NCI-H1694 (cell line): ENCODE measurements around the gene STX8.

Experiments used
- DNase-seq: peaks from one replicate; lab custom pipeline; 2025; lab: John Stamatoyannopoulos, UW

STX8 gene

DNA sequence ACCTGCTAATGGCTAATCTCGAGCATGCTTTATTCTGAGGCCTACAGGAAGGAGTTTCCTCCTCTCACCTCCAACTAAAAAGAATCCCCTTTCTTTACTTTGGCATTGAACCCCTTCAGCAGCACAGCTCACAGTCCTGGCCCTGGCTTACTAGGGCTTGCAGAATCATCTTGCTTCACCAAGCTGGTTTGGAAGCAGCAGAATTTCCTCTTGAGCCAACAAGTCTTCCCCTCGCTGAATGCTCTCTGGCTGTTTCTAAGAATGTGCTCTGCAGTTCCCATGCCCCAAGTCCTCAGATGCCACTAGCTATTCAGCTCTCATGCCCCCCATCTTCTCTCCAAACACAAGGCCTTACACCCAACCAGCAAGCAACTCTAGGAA lies 283.1 kb downstream of the STX8 start:
- DNase-seq: no peak

DNA sequence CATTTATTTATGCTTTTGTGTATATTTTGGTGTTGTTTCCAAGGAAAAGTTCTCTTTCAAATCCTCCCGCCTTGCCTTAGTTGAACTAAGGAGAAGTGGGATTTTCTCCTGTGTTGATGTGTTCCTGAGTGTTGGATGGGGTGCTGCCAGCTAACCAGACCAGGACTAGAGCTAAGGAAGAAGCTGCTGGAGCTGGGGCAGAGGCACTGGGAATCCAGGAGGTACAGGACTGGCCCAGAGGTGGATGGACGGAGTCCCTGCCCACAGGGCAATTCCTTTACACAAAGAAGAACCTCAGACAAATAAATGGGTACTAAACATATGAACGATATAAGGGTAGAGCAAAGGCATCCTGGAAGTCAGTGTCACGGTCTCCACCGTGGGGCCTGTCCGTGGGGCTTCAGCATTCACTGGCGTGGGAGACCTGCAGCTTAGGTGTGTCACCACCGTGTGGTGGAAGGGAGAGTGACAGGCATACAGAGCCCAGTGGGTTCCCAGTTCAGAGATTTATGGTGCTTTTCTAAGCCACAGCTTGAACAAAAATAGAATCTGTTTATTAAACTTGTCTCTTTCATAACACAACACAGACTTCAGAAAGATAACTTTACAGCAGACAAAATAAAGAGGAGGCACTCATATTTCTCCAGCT lies 283.6 kb downstream of the STX8 start:
- peak; percentile 23 for DNase-seq

DNA sequence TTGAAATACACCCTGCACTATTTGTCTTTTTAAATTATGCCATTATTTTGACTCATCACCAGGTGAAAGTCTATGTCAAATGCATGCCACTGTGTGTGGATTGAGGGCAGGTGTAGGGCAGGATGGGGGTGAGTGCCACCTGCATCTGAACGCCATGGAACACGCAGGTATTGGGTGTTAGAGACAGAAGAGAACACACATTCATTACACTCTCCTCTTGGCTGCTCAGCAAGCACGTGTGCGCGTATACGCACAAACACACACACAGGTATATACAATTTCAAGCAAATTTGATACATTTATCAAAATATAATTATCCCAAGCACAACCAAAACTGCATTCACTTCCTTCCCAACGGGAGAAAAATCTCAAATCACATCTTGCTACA lies 285.4 kb downstream of the STX8 start:
- no peak for DNase-seq

DNA sequence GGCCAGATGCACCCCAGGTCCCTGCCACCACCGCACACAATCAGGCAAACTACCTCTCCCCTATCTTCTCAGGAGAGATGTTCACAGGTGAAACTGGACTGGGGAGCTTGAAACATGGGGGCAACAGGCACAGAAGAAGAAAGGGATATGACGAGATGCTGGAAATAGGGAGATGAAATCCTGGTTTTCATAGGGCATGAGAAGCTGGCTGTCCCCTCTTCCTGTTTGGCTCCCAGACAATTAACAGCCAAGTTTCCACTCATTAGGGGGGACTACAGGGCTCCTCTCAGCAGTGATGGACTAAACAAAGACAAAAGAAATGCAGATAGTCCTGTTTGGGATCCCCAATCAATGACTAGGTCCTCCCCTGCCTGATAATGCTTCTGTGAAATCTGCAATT lies 288.3 kb downstream of the STX8 start:
- DNase-seq: no peak

DNA sequence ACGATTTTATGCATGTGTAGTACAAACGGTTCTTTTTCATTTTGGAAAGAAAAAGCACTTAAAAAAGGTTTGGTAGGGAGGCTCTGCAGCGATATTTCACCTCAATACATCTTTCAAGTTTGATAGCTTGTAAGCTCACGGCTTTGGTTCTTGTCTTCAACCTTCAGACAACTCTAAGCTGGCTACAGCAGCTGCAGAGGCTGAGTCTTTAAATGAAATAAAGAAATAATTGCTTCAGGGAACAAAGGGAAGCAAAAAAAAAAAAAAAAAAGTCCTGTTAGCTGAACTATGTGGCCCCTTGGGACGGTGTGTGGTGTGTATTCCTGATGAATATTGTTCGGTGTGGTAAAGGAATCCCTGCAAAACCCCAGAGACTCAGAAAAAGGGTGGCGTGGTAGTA lies 289.2 kb downstream of the STX8 start:
- no peak for DNase-seq

DNA sequence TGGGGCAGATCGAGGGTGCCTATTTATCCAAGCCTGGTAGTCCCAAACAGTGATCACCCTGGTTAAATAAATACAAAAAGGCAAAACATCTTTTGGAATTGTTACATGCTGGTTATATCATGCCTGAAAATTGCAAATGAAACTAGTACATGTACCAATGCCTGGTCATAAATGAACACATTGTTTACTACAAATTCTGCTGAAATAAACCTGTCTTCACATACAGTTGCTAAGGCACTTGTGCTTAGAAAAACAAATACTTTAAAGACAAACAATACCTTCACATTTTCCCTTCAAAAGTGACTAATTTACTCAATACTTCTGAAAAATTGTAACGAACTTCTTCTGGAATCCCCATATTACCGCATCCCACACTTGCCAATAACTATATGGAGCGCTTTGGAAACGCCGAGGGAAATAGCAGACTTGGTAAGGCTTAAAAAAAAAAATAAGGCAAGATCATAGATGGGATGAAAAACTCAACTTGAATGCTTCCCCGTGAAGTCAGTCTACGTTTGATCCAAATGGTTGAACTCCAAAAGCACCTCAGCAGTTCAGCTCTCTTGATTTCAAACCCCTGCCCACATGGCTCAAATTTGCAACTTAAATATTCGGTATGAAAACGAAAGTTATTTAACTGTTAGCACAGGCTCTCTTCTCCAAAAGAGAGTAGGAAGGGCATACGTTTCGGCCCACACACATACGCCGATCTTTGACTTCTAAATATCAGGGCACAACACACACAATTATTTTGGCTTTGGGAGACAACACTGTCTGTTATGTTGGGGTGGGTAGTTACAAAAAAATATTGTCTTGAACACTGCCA lies 289.8 kb downstream of the STX8 start:
- DNase-seq: no peak

DNA sequence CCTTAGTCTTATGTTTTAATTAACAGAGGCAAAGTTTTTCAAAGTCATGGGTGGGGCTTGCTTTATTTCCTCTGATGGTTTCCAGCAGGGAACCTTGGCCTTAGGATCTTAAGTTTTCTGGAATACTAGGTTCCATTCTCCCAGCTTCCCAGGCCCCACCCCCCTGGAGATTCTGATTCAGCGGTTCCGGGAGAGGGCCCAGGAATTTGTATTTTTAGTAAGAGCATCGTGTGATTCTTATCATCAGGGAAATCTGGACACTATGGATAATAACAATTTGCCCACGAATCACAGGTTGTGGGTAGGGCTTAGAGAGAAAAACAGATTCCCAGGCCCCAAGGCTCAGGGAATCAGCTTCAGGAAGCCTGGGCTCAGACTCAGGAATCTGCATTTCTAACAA lies 290.7 kb downstream of the STX8 start:
- no peak for DNase-seq

DNA sequence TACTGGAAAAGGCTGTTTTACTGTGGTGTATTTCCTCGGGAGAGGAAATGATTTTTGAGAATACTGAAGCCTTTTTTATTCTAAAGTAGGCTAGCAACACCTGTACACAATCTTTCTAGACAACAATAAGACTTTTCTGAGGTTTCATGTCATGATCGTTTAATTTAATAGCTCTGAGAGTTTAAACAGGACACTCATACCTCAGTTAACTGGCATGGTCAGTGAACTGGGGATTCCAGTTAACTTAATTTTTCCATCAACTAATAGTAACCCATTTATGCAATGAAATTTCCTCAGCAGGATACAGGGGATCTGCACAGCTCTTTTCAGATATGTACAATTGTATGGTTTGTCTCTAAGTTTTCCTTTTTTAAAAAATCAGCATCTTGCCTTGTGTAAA lies 291.7 kb downstream of the STX8 start:
- DNase-seq: no peak

DNA sequence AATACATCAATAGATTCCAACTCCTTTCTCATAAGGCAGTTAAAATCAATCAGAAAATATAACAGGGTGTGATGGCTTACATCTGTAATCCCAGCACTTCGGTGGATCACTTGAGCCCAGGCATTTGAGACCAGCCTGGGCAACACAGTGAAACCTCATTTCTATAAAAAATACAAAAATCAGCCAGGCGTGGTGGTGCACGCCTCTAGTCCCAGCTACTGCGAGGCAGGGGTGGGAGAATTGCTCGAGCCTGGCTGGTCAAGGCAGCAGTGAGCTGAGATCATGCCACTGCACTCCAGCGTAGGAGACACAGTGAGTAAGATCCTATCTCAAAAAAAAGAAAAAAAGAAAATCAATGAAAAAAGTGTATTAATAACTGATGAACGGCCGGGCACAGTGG lies 295.7 kb downstream of the STX8 start:
- no peak for DNase-seq

DNA sequence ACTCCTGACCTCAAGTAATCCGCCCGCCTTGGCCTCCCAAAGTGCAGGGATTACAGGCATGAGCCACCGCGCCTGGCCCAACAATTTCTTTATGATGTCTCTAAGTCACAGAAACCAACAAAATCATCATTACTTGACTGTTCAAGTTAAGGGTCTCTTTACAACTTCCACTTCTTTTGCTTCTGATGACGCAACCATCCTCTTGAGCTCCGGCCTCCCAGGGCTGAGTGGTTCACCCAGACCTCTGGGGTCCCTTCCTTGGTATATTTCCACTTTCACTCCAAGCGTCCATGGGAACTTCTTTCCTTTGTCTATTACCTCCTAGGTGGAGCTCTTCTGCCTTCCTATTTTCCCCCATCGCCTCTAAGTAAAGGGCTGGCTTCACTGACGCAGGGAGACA lies 300.6 kb downstream of the STX8 start:
- no peak for DNase-seq

DNA sequence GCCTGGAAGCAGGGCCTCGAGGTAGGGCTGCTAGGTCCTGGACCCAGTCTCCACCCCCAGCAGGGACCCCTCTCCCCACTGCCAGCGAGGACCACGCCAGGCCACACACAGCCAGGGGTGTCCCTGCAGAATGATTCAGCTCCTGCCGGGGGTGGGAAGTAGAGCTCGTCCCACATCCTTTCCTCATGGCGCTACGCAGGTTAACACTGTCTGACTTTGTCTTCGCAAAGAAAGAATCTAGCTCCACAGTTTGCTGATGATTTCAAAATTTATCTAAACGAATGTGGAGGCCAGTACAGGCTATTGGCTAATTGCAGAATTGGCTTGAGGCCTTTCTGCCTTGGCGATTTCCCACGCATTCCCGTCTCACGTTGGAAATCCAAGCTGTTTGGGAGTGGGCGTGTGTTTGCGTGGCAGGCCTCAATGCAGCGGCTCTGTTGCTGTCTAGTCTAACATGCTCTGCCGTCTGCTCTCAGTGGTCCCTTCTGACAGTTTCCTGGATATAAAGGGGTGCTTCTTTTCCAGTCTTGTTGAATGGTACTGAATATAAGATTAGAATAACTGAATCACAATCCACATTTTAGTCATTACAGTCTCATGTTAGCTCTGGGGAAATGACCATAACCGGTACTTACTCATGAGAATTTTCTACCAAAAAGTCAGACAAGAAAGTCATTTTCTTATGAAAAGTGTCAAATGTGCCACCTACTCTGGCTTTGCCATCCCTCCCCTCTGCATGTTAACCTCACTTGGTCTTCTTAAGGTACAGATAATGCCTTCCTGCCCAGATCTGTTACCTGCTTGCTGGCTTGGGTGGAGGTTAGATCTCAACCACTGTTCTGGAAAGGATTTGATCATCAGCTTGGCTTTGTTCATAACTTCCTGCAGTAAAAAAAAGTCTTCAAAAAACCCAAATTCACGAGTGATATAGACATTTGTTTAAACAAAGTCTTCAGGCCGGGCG lies 301.9 kb downstream of the STX8 start:
- DNase-seq: no peak

DNA sequence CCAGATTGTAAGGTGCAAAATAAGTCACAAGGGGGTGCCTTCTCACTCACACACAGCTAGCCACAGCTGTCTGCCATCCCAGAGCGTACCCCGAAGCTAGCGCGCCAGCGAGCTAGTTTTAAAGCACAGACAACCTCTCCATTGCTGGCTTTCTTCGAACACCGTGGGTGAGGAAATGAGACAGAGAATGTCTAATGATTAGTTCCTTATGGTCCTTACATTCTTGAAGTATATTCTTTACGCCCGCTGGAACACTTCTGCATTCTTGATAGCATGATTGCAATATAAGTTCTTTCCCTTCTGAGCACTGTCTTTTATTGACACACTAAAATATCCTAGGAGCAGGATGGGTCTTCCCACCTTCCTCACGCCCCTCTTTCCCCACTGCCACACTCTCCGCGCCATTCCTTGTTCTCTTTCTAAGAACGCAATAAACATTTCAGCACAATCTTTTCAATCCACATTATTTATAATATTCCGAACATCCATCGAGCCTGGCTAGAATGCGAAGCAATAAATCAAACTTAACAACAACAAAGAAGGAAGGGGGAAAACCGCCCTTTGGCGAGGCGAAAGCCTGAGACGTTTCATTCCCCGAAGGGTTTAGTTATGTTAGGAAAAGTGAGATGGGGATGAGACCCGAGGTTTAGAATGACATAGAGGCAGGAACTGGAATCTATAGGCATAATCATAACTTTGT lies 303.0 kb downstream of the STX8 start:
- DNase-seq: no peak

DNA sequence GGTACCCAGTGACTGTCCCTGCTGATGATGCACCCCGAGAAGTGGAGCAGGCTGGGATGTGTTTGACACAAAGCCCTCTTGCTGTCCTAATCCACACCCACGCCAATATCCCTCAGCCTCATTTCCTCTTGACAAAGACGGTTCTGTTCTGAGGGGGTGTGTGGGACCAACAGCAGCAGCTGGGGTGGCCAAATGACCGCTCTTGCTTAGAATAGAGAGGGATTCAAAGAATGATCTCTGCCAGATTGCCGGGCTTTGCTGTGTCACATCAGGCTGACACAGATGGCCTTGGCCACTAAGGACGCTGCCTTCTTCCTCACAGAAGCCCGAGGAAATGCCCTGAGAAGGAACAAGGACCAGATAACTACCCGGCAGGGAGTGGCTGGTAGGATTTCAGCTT lies 303.6 kb downstream of the STX8 start:
- no peak for DNase-seq

DNA sequence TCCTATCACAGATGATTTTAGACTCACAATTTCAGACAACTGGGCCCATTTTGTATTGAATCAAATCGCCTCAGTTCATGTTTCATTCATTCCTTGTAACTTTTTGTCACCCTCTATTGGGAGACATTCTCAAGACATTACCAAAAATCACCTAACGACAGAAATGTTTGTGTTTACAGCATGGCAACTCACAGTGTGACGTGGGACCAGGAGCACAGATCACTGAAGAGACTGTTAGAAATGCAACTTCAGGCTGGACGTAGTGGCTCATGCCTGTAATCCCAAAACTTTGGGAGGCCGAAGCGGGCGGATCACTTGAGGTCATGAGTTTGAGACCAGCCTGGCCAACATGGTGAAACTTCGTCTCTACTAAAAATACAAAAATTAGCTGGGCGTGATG lies 304.7 kb downstream of the STX8 start:
- no peak for DNase-seq

DNA sequence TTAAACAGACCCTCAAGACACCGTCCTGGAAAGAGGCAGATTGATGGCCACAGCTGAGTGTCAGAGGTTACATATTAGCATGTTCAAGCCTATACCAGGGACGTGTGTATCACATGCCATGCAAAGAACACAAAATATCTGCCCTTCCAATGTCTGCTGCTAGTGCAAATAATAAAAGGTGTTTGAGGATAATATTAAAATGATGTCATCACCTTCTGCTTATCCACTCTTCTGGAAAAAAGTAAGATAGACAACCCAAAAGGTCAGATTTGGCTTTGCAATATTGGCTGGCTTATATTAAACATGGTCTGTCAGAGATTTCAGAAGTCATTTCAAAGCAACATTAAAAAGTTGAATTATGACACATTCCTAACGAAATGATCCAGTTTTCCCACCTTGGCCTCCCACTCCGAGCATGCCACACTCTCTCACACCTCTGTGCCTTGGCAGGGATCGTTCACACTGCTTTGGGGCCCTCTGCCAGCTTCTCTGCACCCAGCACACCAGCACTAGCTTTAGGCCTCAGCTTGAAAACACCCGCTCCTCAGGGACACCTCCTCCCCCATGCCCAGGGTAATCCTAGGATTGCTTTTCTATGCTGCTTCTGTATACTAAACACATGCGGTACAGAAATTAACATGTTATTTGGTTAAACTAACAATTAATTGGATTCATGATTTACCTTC lies 306.1 kb downstream of the STX8 start:
- DNase-seq: no peak

DNA sequence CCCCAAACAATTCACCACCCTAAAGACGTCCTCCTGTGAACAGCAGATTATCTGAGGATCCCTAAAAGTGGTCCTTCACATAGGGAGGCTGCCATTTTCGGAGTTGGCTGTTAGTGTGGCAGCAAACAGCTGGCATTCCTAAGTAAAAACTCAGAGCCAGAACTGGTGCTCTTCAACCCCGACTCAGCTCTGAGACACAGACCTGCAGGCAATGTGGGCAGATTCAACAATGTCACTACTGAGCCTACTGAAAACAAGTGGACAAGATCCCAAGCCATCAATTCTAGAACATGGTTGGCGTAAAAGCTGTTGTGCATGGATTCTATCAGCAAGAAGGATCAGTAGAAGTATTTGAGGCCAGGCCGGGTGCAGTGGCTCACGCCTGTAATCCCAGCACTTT lies 307.1 kb downstream of the STX8 start:
- DNase-seq: no peak

DNA sequence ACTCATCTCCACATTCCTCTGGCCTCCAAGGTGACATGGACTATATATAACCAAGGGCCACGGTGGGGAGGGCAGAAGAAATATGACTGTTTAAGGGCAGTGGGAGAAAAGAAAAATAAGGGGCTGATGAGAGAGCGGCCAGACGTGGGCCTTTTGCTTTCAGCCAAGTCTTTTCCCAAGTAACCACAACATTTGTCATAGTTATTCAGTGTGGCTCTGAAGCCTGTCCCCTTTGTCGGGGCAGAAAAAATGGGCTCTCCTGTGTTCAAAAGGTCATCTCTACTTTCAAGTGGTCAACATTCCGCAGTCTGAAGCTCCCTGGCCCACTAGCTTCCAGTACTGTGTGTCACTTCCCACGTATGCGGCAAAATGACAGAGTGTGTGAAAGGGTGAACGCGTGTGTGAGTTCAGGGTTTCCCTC lies 308.9 kb downstream of the STX8 start:
- DNase-seq: no peak

DNA sequence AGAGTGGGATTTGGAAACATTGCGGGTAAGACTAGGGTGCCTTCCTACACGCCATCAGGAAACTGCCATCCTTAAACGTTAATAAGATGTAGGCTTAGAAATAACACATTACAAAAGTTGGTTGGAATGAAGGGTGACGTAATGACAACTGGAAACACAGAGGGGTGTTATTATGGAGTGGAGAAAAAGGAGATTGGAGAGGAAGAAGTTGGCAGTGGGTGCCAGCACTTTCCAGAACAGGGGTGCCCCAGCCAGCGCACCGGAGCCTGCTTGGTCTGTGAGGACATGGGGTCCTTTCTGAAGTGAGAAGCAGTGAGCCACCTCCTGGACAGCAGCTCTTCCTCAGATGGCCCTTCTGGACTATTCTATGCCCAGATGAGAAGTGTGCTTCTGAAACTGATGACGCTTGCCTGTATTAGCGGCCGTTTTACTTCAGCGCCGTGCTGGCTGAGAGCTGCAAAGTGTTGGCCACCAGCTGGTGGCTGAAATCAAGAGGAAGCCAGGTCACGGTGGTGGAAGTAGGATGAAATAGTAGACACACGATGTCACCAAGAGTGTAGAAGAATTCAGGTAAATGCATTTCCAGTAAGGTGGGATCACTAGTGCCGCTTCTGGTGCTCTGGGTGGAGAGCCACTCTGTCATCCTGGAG lies 309.5 kb downstream of the STX8 start:
- DNase-seq: no peak

DNA sequence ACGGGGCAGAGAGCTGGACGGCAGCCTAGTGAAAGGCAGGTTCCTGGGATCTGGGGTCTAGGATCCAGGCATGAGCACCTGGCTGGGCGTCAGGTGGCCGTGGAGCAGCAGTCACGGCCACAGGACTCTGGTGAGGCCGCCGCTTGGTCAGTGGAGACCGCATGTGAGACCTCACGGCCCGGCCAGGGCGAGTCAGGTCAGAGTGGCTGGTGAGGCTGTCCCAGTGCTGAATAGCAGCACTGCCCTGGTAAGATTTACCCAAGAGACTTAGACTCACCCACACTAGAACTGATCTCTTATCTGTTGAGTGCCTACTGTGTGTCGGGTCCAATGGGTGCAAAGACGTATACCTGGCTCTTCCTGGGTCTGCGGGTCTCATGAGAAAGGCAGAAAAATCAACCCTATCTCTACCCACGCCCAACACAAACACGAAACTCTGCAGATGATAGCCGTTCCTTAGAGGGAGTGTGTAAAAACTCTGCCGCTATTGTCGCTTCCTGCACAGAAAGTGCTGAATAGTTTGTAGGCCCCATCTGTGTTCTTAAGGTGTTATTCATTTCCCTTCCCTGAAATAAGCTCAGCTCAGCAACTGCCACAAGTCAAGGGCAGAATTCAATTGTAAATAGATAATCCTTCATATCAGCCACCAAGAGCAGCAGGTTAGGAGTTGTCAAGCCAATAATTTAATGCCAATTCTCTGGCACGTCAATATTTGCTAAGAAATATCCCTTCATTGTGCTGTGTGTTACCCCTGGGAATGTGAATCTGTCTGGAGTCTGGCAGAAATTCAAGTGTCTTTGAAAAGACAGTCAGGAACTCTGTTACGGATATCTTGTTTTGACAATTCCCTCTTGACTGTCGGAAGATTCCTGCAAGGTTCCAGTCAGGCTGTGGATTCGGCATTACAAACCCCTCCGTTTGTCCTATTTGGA lies 314.3 kb downstream of the STX8 start:
- no peak for DNase-seq

DNA sequence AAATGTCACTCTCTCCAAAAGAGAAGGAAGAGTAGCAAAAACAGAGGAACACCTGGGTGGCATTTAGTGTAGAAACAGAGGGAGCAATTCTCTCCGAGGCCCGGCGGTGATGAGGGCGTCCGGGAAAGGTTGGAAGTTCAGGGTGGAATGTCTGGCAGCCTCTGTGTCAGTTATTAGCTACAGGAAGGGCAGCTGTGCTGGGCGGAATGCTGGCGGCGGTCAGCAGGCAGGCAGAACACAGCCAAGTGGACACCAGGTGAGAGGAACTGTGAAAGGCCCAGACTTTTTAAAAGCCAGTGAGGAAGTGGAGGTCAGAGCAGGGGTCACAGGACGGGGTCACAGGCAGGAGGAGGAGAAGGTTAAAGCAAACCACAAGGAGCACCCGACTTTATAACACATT lies 316.2 kb downstream of the STX8 start:
- DNase-seq: no peak
